K562 (cell line): ENCODE data around the gene GAP43. TPM values are rescaled to one million over a fixed set of nuclear protein-coding genes. Genes with fewer than 3 reads are reported as not detected.

ENCODE experiments used
- ATAC-seq: fragments of 200-7000 bp; cut with Tn5 transposase; 3 replicates; pipeline ENCODE4 v1.9.1; 2020; ENCODE audit warnings: moderate library complexity
- BruUV-seq: library from RNA; stranded (reverse); fragments of 400-500 nt; replicated peaks from 2 replicates; lab custom pipeline; 2021; lab: Mats Ljungman, UMichigan
- CTCF ChIA-PET: fragments of 300-600 bp; formaldehyde crosslinking; extraction: SDS; loops from one replicate; lab custom pipeline; 2021; ENCODE audit warnings: low intra/inter-chr PET ratio; lab: Yijun Ruan, JAX
- POLR2A ChIA-PET: fragments of 300-600, 350-650 bp; sonication (Branson Sonifier 250); formaldehyde crosslinking; extraction: SDS; loops from one replicate; lab custom pipeline; 2021; ENCODE audit warnings: antibody characterized with exemption, inconsistent platforms; lab: Yijun Ruan, JAX
- DNase-seq, 4 experiments: peaks; one replicate each; pipeline versions ENCODE4 v3.0.0 to v3.0.0-alpha.2; 2011 to 2018; ENCODE audit warnings: low spot score in 3 of 4, mixed read lengths in 3 of 4; ENCODE audit errors: extremely low read depth in 1 of 4
- FAIRE-seq: peaks from 2 replicates; lab custom pipeline; 2011; peaks lifted over from hg19 to GRCh38; lab: Jason Lieb, UNC
- H2AFZ ChIP-seq: 2 replicates; pipeline ENCODE4 v1.6.0; 2011; ENCODE audit warnings: low read depth, low read length, control low read depth, inconsistent platforms
- H3K27ac ChIP-seq: fragments of 200-600 bp; 3 replicates; pipeline ENCODE4 v1.8.0; 2011; ENCODE audit warnings: low read depth, mild to moderate bottlenecking, control low read depth, inconsistent platforms, low read length, moderate library complexity, mixed read lengths; ENCODE audit errors: extremely low read depth
- H3K27me3 ChIP-seq, 2 experiments: fragments of 300-600 bp in 1 of 2; 2 replicates in 1 of 2; 3 replicates in 1 of 2; pipeline versions ENCODE4 v1.6.0 to v1.8.0; 2011; ENCODE audit warnings: inconsistent platforms in 2 of 2, low read length in 2 of 2, mild to moderate bottlenecking in 1 of 2, mixed read lengths in 1 of 2, moderate library complexity in 1 of 2; ENCODE audit not compliant: control insufficient read depth in 2 of 2, insufficient read depth in 2 of 2
- H3K36me3 ChIP-seq: fragments of 300-600 bp; 3 replicates; pipeline ENCODE4 v1.8.0; 2011; ENCODE audit warnings: mild to moderate bottlenecking, low read length, inconsistent platforms; ENCODE audit not compliant: control insufficient read depth, insufficient read depth
- H3K4me1 ChIP-seq, 2 experiments: fragments of 200-600 bp in 1 of 2; replicated peaks in 1 of 2; 2 replicates in 1 of 2; 3 replicates in 1 of 2; pipeline versions ENCODE4 v1.5.1 to v1.8.0; 2011; ENCODE audit warnings: inconsistent platforms in 2 of 2, low read length in 2 of 2, mild to moderate bottlenecking in 1 of 2, mixed read lengths in 1 of 2, moderate library complexity in 1 of 2; ENCODE audit not compliant: control insufficient read depth in 2 of 2, insufficient read depth in 2 of 2
- H3K4me2 ChIP-seq: 2 replicates; pipeline ENCODE4 v1.6.1; 2011; ENCODE audit warnings: low read length, control low read depth, inconsistent platforms, mixed read lengths; ENCODE audit not compliant: insufficient read depth
- H3K4me3 ChIP-seq: fragments of 200-600 bp; sonication (generic), shearing (Covaris generic); 2 replicates; pipeline ENCODE4 v1.5.1; 2016; ENCODE audit warnings: control low read depth, inconsistent platforms
- H3K79me2 ChIP-seq: fragments of 200-600 bp; 3 replicates; pipeline ENCODE4 v1.8.0; 2011; ENCODE audit warnings: low read length, inconsistent platforms; ENCODE audit not compliant: control insufficient read depth, insufficient read depth
- H3K9ac ChIP-seq, 2 experiments: 2 replicates each; pipeline versions ENCODE4 v1.6.0 to v1.6.1; 2011; ENCODE audit warnings: low read depth in 2 of 2, low read length in 2 of 2, control low read depth in 1 of 2, inconsistent platforms in 1 of 2, mild to moderate bottlenecking in 1 of 2, mixed read lengths in 1 of 2; ENCODE audit not compliant: insufficient read depth in 1 of 2
- H3K9me1 ChIP-seq: one replicate; pipeline ENCODE4 v1.6.0; 2011; ENCODE audit warnings: inconsistent platforms, mild to moderate bottlenecking, low read length, moderate library complexity; ENCODE audit not compliant: control insufficient read depth, insufficient read depth
- H3K9me3 ChIP-seq: replicated peaks from 2 replicates; pipeline ENCODE4 v1.5.1; 2011; ENCODE audit warnings: low read depth, low read length, inconsistent platforms; ENCODE audit not compliant: control insufficient read depth, insufficient read depth
- H4K20me1 ChIP-seq: replicated peaks from 2 replicates; pipeline ENCODE4 v1.6.1; 2011; ENCODE audit warnings: low read length, inconsistent platforms, mixed read lengths; ENCODE audit not compliant: control insufficient read depth, insufficient read depth
- CCNT2 ChIP-seq: IDR thresholded peaks from 2 replicates; pipeline ENCODE4 v1.6.1; 2011; ENCODE audit warnings: borderline replicate concordance, low read depth, mild to moderate bottlenecking, moderate library complexity, mixed read lengths, low read length; ENCODE audit not compliant: insufficient read length; ENCODE audit errors: extremely low read depth
- COPS2 ChIP-seq: fragments of 450-650 bp; conservative IDR thresholded peaks from 2 replicates; pipeline ENCODE4 v1.6.1; 2016; ENCODE audit warnings: mild to moderate bottlenecking, moderate library complexity
- ETS2 ChIP-seq: IDR thresholded peaks from 2 replicates; pipeline ENCODE4 v1.6.1; 2016; ENCODE audit warnings: borderline replicate concordance, missing genetic modification characterization, mild to moderate bottlenecking, moderate library complexity, missing compliant biosample characterization; ENCODE audit not compliant: poor library complexity, severe bottlenecking
- POLR3A ChIP-seq: IDR thresholded peaks from 2 replicates; pipeline ENCODE4 v1.6.1; 2011; ENCODE audit warnings: borderline replicate concordance, mild to moderate bottlenecking, moderate library complexity; ENCODE audit not compliant: insufficient read length, insufficient read depth; ENCODE audit errors: extremely low read depth
- SMARCA4 ChIP-seq: fragments of 450-650 bp; IDR thresholded peaks from 2 replicates; pipeline ENCODE4 v1.6.1; 2016
- TCFL5 ChIP-seq: fragments of 250-450 bp; sonication (Bioruptor Pico); conservative IDR thresholded peaks from 2 replicates; pipeline ENCODE4 v1.6.1; 2021; ENCODE audit warnings: mild to moderate bottlenecking, moderate library complexity, matching md5 sums
- ZNF316 ChIP-seq: fragments of 450-650 bp; IDR thresholded peaks from 2 replicates; pipeline ENCODE4 v1.6.1; 2016
- WGBS: fragments of 100-300 bp; shearing (Covaris generic); methylation state at CpG from one replicate; pipeline ENCODE4 v1.1.6; 2016; ENCODE audit warnings: low coverage, mixed read lengths; ENCODE audit not compliant: insufficient coverage; ENCODE audit errors: missing lambda C conversion rate; 5-methylcytosine and 5-hydroxymethylcytosine counted together
- in situ Hi-C: fragments of 300-500 bp; cut with MboI; formaldehyde crosslinking; loops from 4 replicates; pipeline ENCODE4 v1.15.0; 2018; ENCODE audit warnings: inconsistent platforms, mixed read lengths
- intact Hi-C: fragments of 100-400 bp; cut with micrococcal nuclease; formaldehyde crosslinking; loops from 2 replicates; pipeline ENCODE4 v1.14.2; 2022
- polyA plus RNA-seq, 8 experiments: library from polyadenylated mRNA; depleted of rRNA in 4 of 8; stranded (reverse) in 5 of 8; unstranded in 3 of 8; fragments of >200 nt; fragmentation: Nextera tagmentation in 2 of 8; fragmentation: Illumina TruSeq in 1 of 8; extraction: Ambion mirVana in 2 of 8; extraction: Trizol in 1 of 8; gene quantifications; 2 replicates each; pipeline versions ENCODE4 v1.2.1 to v1.2.3, GENCODE V29; 2011 to 2014; ENCODE audit warnings: inconsistent platforms in 1 of 8, missing spikeins in 1 of 8
- total RNA-seq, 7 experiments: library from RNA; depleted of rRNA in 6 of 7; stranded (reverse); fragments of >200 nt in 6 of 7; fragmentation: Illumina TruSeq in 2 of 7; extraction: Trizol in 2 of 7; gene quantifications; 2 replicates each; pipeline versions ENCODE4 v1.2.1 to v1.2.3, GENCODE V29; 2011 to 2021; ENCODE audit warnings: low replicate concordance in 1 of 7
- TF ChIP-seq, protein P1 (sequence below): fragments of 450-650 bp; IDR thresholded peaks from 2 replicates; pipeline ENCODE4 v1.6.1; 2018; ENCODE audit not compliant: partially characterized antibody
- TF ChIP-seq, protein P2 (sequence below): fragments of 450-650 bp; IDR thresholded peaks from 2 replicates; pipeline ENCODE4 v1.6.1; 2017; ENCODE audit warnings: antibody characterized with exemption, mild to moderate bottlenecking

The GAP43 gene
- total and polyA plus RNA-seq, 9 of the 15 experiments (the other 6 are each of a cell fraction or from before 2014, with no cell fraction given): 0.04 to 0.11 (median 0.09) TPM; not detected in 6

GRCh38 chr3:115683305-115683704, 60.0 kb downstream of the GAP43 start (continued):
- TF ChIP-seq, protein P1, sequence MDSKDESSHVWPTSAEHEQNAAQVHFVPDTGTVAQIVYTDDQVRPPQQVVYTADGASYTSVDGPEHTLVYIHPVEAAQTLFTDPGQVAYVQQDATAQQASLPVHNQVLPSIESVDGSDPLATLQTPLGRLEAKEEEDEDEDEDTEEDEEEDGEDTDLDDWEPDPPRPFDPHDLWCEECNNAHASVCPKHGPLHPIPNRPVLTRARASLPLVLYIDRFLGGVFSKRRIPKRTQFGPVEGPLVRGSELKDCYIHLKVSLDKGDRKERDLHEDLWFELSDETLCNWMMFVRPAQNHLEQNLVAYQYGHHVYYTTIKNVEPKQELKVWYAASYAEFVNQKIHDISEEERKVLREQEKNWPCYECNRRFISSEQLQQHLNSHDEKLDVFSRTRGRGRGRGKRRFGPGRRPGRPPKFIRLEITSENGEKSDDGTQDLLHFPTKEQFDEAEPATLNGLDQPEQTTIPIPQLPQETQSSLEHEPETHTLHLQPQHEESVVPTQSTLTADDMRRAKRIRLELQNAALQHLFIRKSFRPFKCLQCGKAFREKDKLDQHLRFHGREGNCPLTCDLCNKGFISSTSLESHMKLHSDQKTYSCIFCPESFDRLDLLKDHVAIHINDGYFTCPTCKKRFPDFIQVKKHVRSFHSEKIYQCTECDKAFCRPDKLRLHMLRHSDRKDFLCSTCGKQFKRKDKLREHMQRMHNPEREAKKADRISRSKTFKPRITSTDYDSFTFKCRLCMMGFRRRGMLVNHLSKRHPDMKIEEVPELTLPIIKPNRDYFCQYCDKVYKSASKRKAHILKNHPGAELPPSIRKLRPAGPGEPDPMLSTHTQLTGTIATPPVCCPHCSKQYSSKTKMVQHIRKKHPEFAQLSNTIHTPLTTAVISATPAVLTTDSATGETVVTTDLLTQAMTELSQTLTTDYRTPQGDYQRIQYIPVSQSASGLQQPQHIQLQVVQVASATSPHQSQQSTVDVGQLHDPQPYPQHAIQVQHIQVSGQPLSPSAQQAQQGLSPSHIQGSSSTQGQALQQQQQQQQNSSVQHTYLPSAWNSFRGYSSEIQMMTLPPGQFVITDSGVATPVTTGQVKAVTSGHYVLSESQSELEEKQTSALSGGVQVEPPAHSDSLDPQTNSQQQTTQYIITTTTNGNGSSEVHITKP: no peak
- TF ChIP-seq TCFL5 (CRISPR knock-in tag) (no peak), COPS2 (no peak), ETS2 (tag) (no peak), POLR3A (no peak), CCNT2 (no peak)

DNA sequence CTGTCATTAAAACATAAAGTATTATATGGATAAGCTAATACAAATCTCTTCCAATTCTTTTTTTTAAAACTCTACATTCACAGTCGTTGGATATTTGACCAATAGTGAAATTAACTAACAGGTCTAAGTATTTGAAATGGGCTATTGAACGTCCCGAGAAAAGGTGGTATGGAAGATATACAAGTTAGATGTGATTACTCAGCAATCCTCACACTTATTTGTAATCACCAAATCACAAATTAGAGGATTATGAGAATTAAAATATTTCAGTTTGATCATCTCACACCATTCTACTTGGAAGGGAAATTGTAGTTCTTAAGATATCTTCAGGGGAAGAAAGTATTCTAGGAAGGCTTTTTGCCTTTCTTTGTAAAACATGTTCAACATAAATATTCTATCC, 60.5 kb downstream of the GAP43 start:
- FAIRE-seq: no peak
- 7% methylated on average over 3 of the region's 3 CpGs for WGBS
- POLR2A ChIA-PET: no interaction called here
- peak; percentile 54 for TF ChIP-seq ZNF316
- TF ChIP-seq SMARCA4: no peak
- TF ChIP-seq, protein P2, sequence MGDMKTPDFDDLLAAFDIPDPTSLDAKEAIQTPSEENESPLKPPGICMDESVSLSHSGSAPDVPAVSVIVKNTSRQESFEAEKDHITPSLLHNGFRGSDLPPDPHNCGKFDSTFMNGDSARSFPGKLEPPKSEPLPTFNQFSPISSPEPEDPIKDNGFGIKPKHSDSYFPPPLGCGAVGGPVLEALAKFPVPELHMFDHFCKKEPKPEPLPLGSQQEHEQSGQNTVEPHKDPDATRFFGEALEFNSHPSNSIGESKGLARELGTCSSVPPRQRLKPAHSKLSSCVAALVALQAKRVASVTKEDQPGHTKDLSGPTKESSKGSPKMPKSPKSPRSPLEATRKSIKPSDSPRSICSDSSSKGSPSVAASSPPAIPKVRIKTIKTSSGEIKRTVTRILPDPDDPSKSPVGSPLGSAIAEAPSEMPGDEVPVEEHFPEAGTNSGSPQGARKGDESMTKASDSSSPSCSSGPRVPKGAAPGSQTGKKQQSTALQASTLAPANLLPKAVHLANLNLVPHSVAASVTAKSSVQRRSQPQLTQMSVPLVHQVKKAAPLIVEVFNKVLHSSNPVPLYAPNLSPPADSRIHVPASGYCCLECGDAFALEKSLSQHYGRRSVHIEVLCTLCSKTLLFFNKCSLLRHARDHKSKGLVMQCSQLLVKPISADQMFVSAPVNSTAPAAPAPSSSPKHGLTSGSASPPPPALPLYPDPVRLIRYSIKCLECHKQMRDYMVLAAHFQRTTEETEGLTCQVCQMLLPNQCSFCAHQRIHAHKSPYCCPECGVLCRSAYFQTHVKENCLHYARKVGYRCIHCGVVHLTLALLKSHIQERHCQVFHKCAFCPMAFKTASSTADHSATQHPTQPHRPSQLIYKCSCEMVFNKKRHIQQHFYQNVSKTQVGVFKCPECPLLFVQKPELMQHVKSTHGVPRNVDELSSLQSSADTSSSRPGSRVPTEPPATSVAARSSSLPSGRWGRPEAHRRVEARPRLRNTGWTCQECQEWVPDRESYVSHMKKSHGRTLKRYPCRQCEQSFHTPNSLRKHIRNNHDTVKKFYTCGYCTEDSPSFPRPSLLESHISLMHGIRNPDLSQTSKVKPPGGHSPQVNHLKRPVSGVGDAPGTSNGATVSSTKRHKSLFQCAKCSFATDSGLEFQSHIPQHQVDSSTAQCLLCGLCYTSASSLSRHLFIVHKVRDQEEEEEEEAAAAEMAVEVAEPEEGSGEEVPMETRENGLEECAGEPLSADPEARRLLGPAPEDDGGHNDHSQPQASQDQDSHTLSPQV: no peak

More for the DNA sequence above, 60.5 kb downstream of the GAP43 start:
- no peak for ATAC-seq
- intact Hi-C loops: no loop called here
- no peaks in the 10 kb centered on the region for H3K9me3 ChIP-seq
- no peaks in the 10 kb centered on the region for H4K20me1 ChIP-seq
- no peak overlapping the region for H3K9ac ChIP-seq
- H3K9me1 ChIP-seq: no peaks in the 10 kb centered on the region
- H3K4me2 ChIP-seq: no peak overlapping the region
- in situ Hi-C loops: loop anchor here (25.0 kb wide), 1 partner anchor 471 kb away; no protein-coding TSS in a partner anchor
- H3K27me3 ChIP-seq: no peaks in the 10 kb centered on the region
- H3K4me3 ChIP-seq: no peak overlapping the region
- no peak for DNase-seq
- no peaks in the 10 kb centered on the region for H3K79me2 ChIP-seq
- no peak overlapping the region for H2AFZ ChIP-seq
- H3K36me3 ChIP-seq: no peaks in the 10 kb centered on the region
- BruUV-seq: no TSS peak
- CTCF ChIA-PET: no interaction called here
- no peaks in the 10 kb centered on the region for H3K4me1 ChIP-seq
- H3K27ac ChIP-seq: no peak overlapping the region
